ENCODE measurements around the gene CLGN. TPM values are rescaled to one million over a fixed set of nuclear protein-coding genes. Genes with fewer than 3 reads are reported as not detected.

Gene CLGN
- total RNA-seq, 1 experiment from 2014 or later, result 0.35 TPM

GRCh38 chr4:140367738-140368137 is 59.7 kb downstream of the CLGN start:
- TF ChIP-seq CTCF (conservative IDR thresholded peaks at IDR 0.05) (no peak), EZH2 (IDR thresholded peaks at IDR 0.05; ENCODE audit: low read depth) (no peak)
- H3K9me3 ChIP-seq (ENCODE audit: insufficient read depth, low read depth), result no peaks in the 10 kb centered on the region
- H3K4me2 ChIP-seq, result peak overlapping the region; percentile 45; the same call in 1 of the 2 replicates
- H3K4me3 ChIP-seq, result no peak overlapping the region
- no peaks in the 10 kb centered on the region for H3K36me3 ChIP-seq (ENCODE audit: low read depth)
- H3K79me2 ChIP-seq (ENCODE audit: low read depth), result no peaks in the 10 kb centered on the region
- BruUV-seq (replicated peaks), result no TSS peak
- CTCF ChIA-PET, result interaction anchor here (0.5 to 1.7 kb wide), 3 partner anchors 8 to 364 kb away, joined by 3 to 8 read pairs (median 7); no protein-coding TSS in a partner anchor
- peak overlapping the region; percentile 17 for H3K27ac ChIP-seq
- peak; percentile 59 to 76 for DNase-seq
- no peaks in the 10 kb centered on the region for H3K27me3 ChIP-seq (ENCODE audit: insufficient read depth, low read depth)
- POLR2A ChIA-PET (ENCODE audit: unreplicated experiment), result no interaction called here
- peaks cover 26% of the 10 kb centered on the region for H3K4me1 ChIP-seq (replicated peaks; ENCODE audit: insufficient read depth)
- H3K9me2 ChIP-seq (ENCODE audit: insufficient read depth), result no peaks in the 10 kb centered on the region
- H4K20me1 ChIP-seq (ENCODE audit: insufficient read depth), result no peaks in the 10 kb centered on the region
- H3F3A ChIP-seq (ENCODE audit: insufficient read depth, low read depth), result peaks cover 9% of the 10 kb centered on the region
- no peak overlapping the region for H2AFZ ChIP-seq
- intact Hi-C loops (cut with micrococcal nuclease; ENCODE audit: unreplicated experiment), result loop anchor here (2.0 to 10.0 kb wide), 3 partner anchors 267 to 787 kb away; partner anchors contain the start of gene TBC1D9

- no peak overlapping the region for H3K4me3 ChIP-seq
- no peaks in the 10 kb centered on the region for H3K27me3 ChIP-seq (ENCODE audit: insufficient read depth, low read depth)
- no peak overlapping the region for H2AFZ ChIP-seq
- H3K79me2 ChIP-seq (ENCODE audit: low read depth), result no peaks in the 10 kb centered on the region
- no peaks in the 10 kb centered on the region for H3K9me3 ChIP-seq (ENCODE audit: insufficient read depth, low read depth)
- H3K27ac ChIP-seq, result no peak overlapping the region
- H3K4me2 ChIP-seq, result no peak overlapping the region
- CTCF ChIA-PET, result no interaction called here
- no TSS peak for BruUV-seq (replicated peaks)
- no peaks in the 10 kb centered on the region for H3K9me2 ChIP-seq (ENCODE audit: insufficient read depth)
- H3K36me3 ChIP-seq (ENCODE audit: low read depth), result no peaks in the 10 kb centered on the region
- no peak for DNase-seq
- H3F3A ChIP-seq (ENCODE audit: insufficient read depth, low read depth), result peaks cover 3% of the 10 kb centered on the region
- H3K4me1 ChIP-seq (replicated peaks; ENCODE audit: insufficient read depth), result peaks cover 13% of the 10 kb centered on the region
- no peaks in the 10 kb centered on the region for H4K20me1 ChIP-seq (ENCODE audit: insufficient read depth)
- POLR2A ChIA-PET (ENCODE audit: unreplicated experiment), result no interaction called here
- TF ChIP-seq EZH2 (IDR thresholded peaks at IDR 0.05; ENCODE audit: low read depth), result no peak
- no peak for TF ChIP-seq CTCF (conservative IDR thresholded peaks at IDR 0.05)
- intact Hi-C loops (cut with micrococcal nuclease; ENCODE audit: unreplicated experiment), result loop anchor here (5.0 to 10.0 kb wide), 3 partner anchors 391 to 1331 kb away; partner anchors contain the start of gene TBC1D9
Observed at GRCh38 chr4:140363558-140363957, 63.9 kb downstream of the CLGN start.

- intact Hi-C loops (cut with micrococcal nuclease; ENCODE audit: unreplicated experiment), result loop anchor here (5.0 to 10.0 kb wide), 3 partner anchors 392 to 1331 kb away; partner anchors contain the start of gene TBC1D9
- CTCF ChIA-PET, result no interaction called here
- no peaks in the 10 kb centered on the region for H3K36me3 ChIP-seq (ENCODE audit: low read depth)
Observed at GRCh38 chr4:140363051-140363450, 64.4 kb downstream of the CLGN start.

More at GRCh38 chr4:140363051-140363450, 64.4 kb downstream of the CLGN start:
- H3K9me3 ChIP-seq (ENCODE audit: insufficient read depth, low read depth), result no peaks in the 10 kb centered on the region
- no peak overlapping the region for H3K4me3 ChIP-seq
- H3K4me2 ChIP-seq, result no peak overlapping the region
- H3K27me3 ChIP-seq (ENCODE audit: insufficient read depth, low read depth), result no peaks in the 10 kb centered on the region
- no peak for TF ChIP-seq CTCF (conservative IDR thresholded peaks at IDR 0.05)
- TF ChIP-seq EZH2 (IDR thresholded peaks at IDR 0.05; ENCODE audit: low read depth), result no peak
- no peak for DNase-seq
- no TSS peak for BruUV-seq (replicated peaks)
- no peaks in the 10 kb centered on the region for H3K79me2 ChIP-seq (ENCODE audit: low read depth)
- peaks cover 9% of the 10 kb centered on the region for H3K4me1 ChIP-seq (replicated peaks; ENCODE audit: insufficient read depth)
- H4K20me1 ChIP-seq (ENCODE audit: insufficient read depth), result no peaks in the 10 kb centered on the region
- no peak overlapping the region for H2AFZ ChIP-seq
- no peaks in the 10 kb centered on the region for H3K9me2 ChIP-seq (ENCODE audit: insufficient read depth)
- peaks cover 3% of the 10 kb centered on the region for H3F3A ChIP-seq (ENCODE audit: insufficient read depth, low read depth)
- no peak overlapping the region for H3K27ac ChIP-seq
- POLR2A ChIA-PET (ENCODE audit: unreplicated experiment), result no interaction called here

Data from PC-9 (cell line).